B cell (primary cell): ENCODE results near the gene ZNF780A.

Experiments used
- CTCF ChIP-seq: fragments of 200-600 bp; IDR thresholded peaks from one replicate; pipeline ENCODE4 v1.8.0; 2022; ENCODE audit warnings: antibody characterized with exemption, mild to moderate bottlenecking
- EZH2 ChIP-seq: IDR thresholded peaks from 2 replicates; pipeline ENCODE4 v1.6.1; 2012; ENCODE audit warnings: borderline replicate concordance, low read depth, mild to moderate bottlenecking, moderate library complexity, low read length; ENCODE audit not compliant: insufficient read depth, poor library complexity, severe bottlenecking

- TF ChIP-seq CTCF, result no peak
- TF ChIP-seq EZH2, result no peak
Observed at GRCh38 chr19:40070058-40070457, 20.7 kb downstream of the ZNF780A start.
